Parathyroid adenoma (tissue), 2 donors: Measurements from ENCODE around the gene COPB2.

Experiments
- H2AFZ ChIP-seq: fragments of 300-600 bp; sonication (generic); one replicate; pipeline ENCODE4 v1.7.0; 2017; ENCODE audit warnings: antibody characterized with exemption, mild to moderate bottlenecking
- H3K27ac ChIP-seq: fragments of 300-600 bp; sonication (generic); one replicate; pipeline ENCODE4 v1.7.0; 2017
- H3K27me3 ChIP-seq: fragments of 300-600 bp; sonication (generic); one replicate; pipeline ENCODE4 v1.7.0; 2017; ENCODE audit warnings: low read length; ENCODE audit not compliant: control insufficient read depth, insufficient read depth
- H3K36me3 ChIP-seq: fragments of 300-600 bp; sonication (generic); one replicate; pipeline ENCODE4 v1.7.0; 2017; ENCODE audit warnings: low read length; ENCODE audit not compliant: control insufficient read depth, insufficient read depth
- H3K4me1 ChIP-seq: fragments of 300-600 bp; sonication (generic); one replicate; pipeline ENCODE4 v1.7.0; 2017; ENCODE audit warnings: control low read depth
- H3K4me2 ChIP-seq: fragments of 300-600 bp; sonication (generic); one replicate; pipeline ENCODE4 v1.7.0; 2017; ENCODE audit warnings: low read length
- H3K4me3 ChIP-seq: fragments of 300-600 bp; sonication (generic); one replicate; pipeline ENCODE4 v1.7.0; 2017; ENCODE audit warnings: low read depth, low read length
- H3K79me2 ChIP-seq: fragments of 300-600 bp; sonication (generic); one replicate; pipeline ENCODE4 v1.7.0; 2017; ENCODE audit warnings: control low read depth
- H3K9ac ChIP-seq: fragments of 300-600 bp; sonication (generic); one replicate; pipeline ENCODE4 v1.7.0; 2017; ENCODE audit warnings: mild to moderate bottlenecking
- H3K9me3 ChIP-seq: fragments of 300-600 bp; sonication (generic); one replicate; pipeline ENCODE4 v1.7.0; 2017; ENCODE audit warnings: low read length; ENCODE audit not compliant: control insufficient read depth
- TF ChIP-seq, protein P1 (sequence below): fragments of 300-600 bp; sonication (generic); IDR thresholded peaks from one replicate; pipeline ENCODE4 v1.7.0; 2017; ENCODE audit warnings: antibody characterized with exemption, mild to moderate bottlenecking
- donor health status: primary hyperparathyroidism.

The COPB2 gene

GRCh38 chr3:139326707-139327106 is 62.7 kb downstream of the COPB2 start:
- H3K9ac ChIP-seq = no peak overlapping the region
- TF ChIP-seq, protein P1, sequence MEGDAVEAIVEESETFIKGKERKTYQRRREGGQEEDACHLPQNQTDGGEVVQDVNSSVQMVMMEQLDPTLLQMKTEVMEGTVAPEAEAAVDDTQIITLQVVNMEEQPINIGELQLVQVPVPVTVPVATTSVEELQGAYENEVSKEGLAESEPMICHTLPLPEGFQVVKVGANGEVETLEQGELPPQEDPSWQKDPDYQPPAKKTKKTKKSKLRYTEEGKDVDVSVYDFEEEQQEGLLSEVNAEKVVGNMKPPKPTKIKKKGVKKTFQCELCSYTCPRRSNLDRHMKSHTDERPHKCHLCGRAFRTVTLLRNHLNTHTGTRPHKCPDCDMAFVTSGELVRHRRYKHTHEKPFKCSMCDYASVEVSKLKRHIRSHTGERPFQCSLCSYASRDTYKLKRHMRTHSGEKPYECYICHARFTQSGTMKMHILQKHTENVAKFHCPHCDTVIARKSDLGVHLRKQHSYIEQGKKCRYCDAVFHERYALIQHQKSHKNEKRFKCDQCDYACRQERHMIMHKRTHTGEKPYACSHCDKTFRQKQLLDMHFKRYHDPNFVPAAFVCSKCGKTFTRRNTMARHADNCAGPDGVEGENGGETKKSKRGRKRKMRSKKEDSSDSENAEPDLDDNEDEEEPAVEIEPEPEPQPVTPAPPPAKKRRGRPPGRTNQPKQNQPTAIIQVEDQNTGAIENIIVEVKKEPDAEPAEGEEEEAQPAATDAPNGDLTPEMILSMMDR = no peak
- no peaks in the 10 kb centered on the region for H3K9me3 ChIP-seq
- no peaks in the 10 kb centered on the region for H3K79me2 ChIP-seq
- no peak overlapping the region for H3K4me2 ChIP-seq
- no peaks in the 10 kb centered on the region for H3K27me3 ChIP-seq
- no peaks in the 10 kb centered on the region for H3K36me3 ChIP-seq
- no peak overlapping the region for H3K27ac ChIP-seq
- no peak overlapping the region for H2AFZ ChIP-seq
- H3K4me3 ChIP-seq = no peak overlapping the region
- peaks cover 2% of the 10 kb centered on the region for H3K4me1 ChIP-seq

DNA sequence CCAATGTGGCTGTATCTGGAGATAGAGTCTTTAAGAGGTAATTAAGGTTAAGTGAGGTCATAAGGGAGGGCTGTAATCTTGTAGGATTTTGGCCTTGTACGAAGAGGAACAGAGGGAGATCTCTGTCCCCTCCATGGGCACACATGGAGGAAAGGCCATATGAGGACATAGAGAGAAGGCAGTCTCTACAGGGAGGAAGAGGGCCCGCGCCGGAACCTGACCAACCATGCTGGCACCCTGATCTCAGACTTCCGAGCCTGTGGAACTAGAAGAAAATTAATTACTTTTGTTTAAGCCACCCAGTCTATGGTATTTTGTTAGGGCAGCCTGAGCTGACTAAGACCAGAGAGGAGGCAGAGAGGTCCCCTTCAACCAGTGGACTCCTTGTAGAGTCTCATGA is 63.3 kb downstream of the COPB2 start:
- Histone ChIP-seq H3K4me2 (no peak overlapping the region), H2AFZ (no peak overlapping the region), H3K36me3 (no peaks in the 10 kb centered on the region), H3K79me2 (no peaks in the 10 kb centered on the region), H3K4me1 (peaks cover 2% of the 10 kb centered on the region), H3K4me3 (no peak overlapping the region), H3K9ac (no peak overlapping the region), H3K27me3 (no peaks in the 10 kb centered on the region), H3K9me3 (no peaks in the 10 kb centered on the region), H3K27ac (no peak overlapping the region)
- TF ChIP-seq, protein P1 = no peak

- Histone ChIP-seq H3K4me3 (no peak overlapping the region), H3K4me1 (peaks cover 2% of the 10 kb centered on the region), H3K36me3 (no peaks in the 10 kb centered on the region), H3K9me3 (no peaks in the 10 kb centered on the region), H3K79me2 (no peaks in the 10 kb centered on the region), H3K27me3 (no peaks in the 10 kb centered on the region), H3K9ac (no peak overlapping the region), H2AFZ (no peak overlapping the region), H3K4me2 (no peak overlapping the region), H3K27ac (no peak overlapping the region)
- TF ChIP-seq, protein P1 = no peak
These were observed 63.9 kb downstream of the COPB2 start for GRCh38 chr3:139325551-139325950.

DNA sequence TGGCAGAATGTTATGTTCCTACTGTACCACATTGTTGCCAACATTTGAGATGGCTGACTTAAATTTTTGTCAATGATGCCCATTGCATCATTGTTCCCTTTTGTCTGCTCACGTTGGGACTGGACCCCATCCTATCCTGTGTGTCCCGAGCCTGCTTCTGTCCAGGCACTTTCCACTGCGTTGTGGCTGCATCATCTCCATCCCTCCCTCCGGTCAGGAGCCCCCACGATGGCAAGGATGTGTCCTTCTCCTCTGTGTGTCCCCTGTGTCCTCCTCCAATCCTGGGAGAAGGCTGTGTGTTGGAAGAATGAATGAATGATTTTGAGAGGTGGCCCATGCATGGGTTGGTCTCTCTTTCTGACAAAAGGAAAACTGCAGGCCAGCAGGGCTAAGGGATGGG is 65.0 kb downstream of the COPB2 start:
- Histone ChIP-seq H3K27ac (no peak overlapping the region), H3K4me3 (no peak overlapping the region), H3K36me3 (no peaks in the 10 kb centered on the region), H3K9me3 (no peaks in the 10 kb centered on the region), H3K27me3 (no peaks in the 10 kb centered on the region), H3K4me1 (peaks cover 2% of the 10 kb centered on the region), H2AFZ (no peak overlapping the region), H3K4me2 (no peak overlapping the region), H3K9ac (no peak overlapping the region), H3K79me2 (no peaks in the 10 kb centered on the region)
- TF ChIP-seq, protein P1 = no peak

GRCh38 chr3:139323146-139323545 is 66.3 kb downstream of the COPB2 start:
- Histone ChIP-seq H3K27ac (no peak overlapping the region), H3K4me1 (no peaks in the 10 kb centered on the region), H3K36me3 (no peaks in the 10 kb centered on the region), H3K4me2 (no peak overlapping the region), H3K79me2 (no peaks in the 10 kb centered on the region), H3K9me3 (no peaks in the 10 kb centered on the region), H3K4me3 (no peak overlapping the region), H2AFZ (no peak overlapping the region), H3K9ac (no peak overlapping the region), H3K27me3 (no peaks in the 10 kb centered on the region)
- TF ChIP-seq, protein P1 = no peak
